Tibial nerve (tissue), 4 donors: ENCODE data around the gene SERPINB5. TPM values are rescaled to one million over a fixed set of nuclear protein-coding genes. Genes with fewer than 3 reads are reported as not detected.

ENCODE experiments used
- DNase-seq, 2 donors: peaks; one replicate each; pipeline ENCODE4 v3.0.0-alpha.2; 2019; ENCODE audit warnings: low spot score in 2 of 2
- H3K27ac ChIP-seq, 4 donors: fragments of 200-600 bp; sonication (generic) in 3 of 4; one replicate each; pipeline ENCODE4 v1.5.1; 2017 to 2019; ENCODE audit warnings: mild to moderate bottlenecking in 1 of 4
- H3K27me3 ChIP-seq, 2 donors: fragments of 200-600 bp; sonication (generic) in 1 of 2; one replicate each; pipeline versions ENCODE4 v1.5.1 to v1.6.0; 2017 to 2019
- H3K36me3 ChIP-seq, 3 donors: fragments of 200-600 bp; sonication (generic); one replicate each; pipeline ENCODE4 v1.5.1; 2018 to 2019
- H3K4me1 ChIP-seq, 4 donors: fragments of 200-600 bp; sonication (generic) in 3 of 4; one replicate each; pipeline ENCODE4 v1.5.1; 2017 to 2019
- H3K4me3 ChIP-seq, 4 donors: fragments of 200-600 bp; sonication (generic) in 3 of 4; one replicate each; pipeline ENCODE4 v1.5.1; 2017 to 2019; ENCODE audit warnings: mild to moderate bottlenecking in 1 of 4, moderate library complexity in 1 of 4
- H3K9me3 ChIP-seq, 4 donors: fragments of 200-600 bp; sonication (generic) in 3 of 4; one replicate each; pipeline ENCODE4 v1.5.1; 2017 to 2019
- CTCF ChIP-seq, 5 experiments: fragments of 200-600 bp in 3 of 5; fragments of 450-650 bp in 2 of 5; sonication (generic) in 3 of 5; IDR thresholded peaks; one replicate each; pipeline ENCODE4 v1.5.1; 2016 to 2019; ENCODE audit warnings: antibody characterized with exemption in 5 of 5, mild to moderate bottlenecking in 3 of 5, moderate library complexity in 2 of 5
- EP300 ChIP-seq, 2 donors: sonication (generic); formaldehyde crosslinking; IDR thresholded peaks; one replicate each; pipeline ENCODE4 v1.6.1; 2017; ENCODE audit warnings: antibody characterized with exemption in 2 of 2, mild to moderate bottlenecking in 1 of 2
- POLR2A ChIP-seq, 2 donors: fragments of 450-650 bp; IDR thresholded peaks; one replicate each; pipeline ENCODE4 v1.6.1; 2017; ENCODE audit warnings: antibody characterized with exemption in 2 of 2, mild to moderate bottlenecking in 2 of 2, moderate library complexity in 2 of 2
- WGBS, 2 donors: methylation state at CpG; one replicate each; pipeline ENCODE4 v1.1.5; 2018; 5-methylcytosine and 5-hydroxymethylcytosine counted together
- total RNA-seq, 4 donors: library from RNA; depleted of rRNA; stranded (reverse); fragments of >200 nt; gene quantifications; one replicate each; pipeline ENCODE4 v1.1.0, GENCODE V29; 2016

Gene SERPINB5
- total RNA-seq, 4 donors from 2014 or later: not detected

- H3K27me3 ChIP-seq: no peaks in the 10 kb centered on the region
- 87 to 95% methylated on average over 3 of the region's 3 CpGs for WGBS, 2 donors
- H3K9me3 ChIP-seq: no peaks in the 10 kb centered on the region
- TF ChIP-seq EP300 (IDR thresholded peaks at IDR 0.05): no peak
- no peak for TF ChIP-seq CTCF (IDR thresholded peaks at IDR 0.05)
- TF ChIP-seq POLR2A (IDR thresholded peaks at IDR 0.05): no peak
- peaks cover 0 to 6% (median 0%) of the 10 kb centered on the region in 4 donors for H3K4me1 ChIP-seq
- no peak for DNase-seq
- H3K27ac ChIP-seq: no peak overlapping the region
- no peaks in the 10 kb centered on the region for H3K36me3 ChIP-seq
- no peak overlapping the region for H3K4me3 ChIP-seq
Measured at GRCh38 chr18:63520053-63520685, 43.4 kb downstream of the SERPINB5 start.

- 72 to 76% methylated on average over 4 of the region's 4 CpGs for WGBS, 2 donors
Measured at GRCh38 chr18:63523660-63524059, 46.9 kb downstream of the SERPINB5 start.

GRCh38 chr18:63527251-63527650 lies 50.5 kb downstream of the SERPINB5 start:
- TF ChIP-seq EP300 (IDR thresholded peaks at IDR 0.05): no peak
- H3K4me1 ChIP-seq: peaks cover 0 to 7% (median 0%) of the 10 kb centered on the region in 4 donors
- no peak for DNase-seq
- H3K27ac ChIP-seq: no peak overlapping the region
- no peaks in the 10 kb centered on the region for H3K27me3 ChIP-seq
- no peaks in the 10 kb centered on the region for H3K36me3 ChIP-seq
- H3K9me3 ChIP-seq: no peaks in the 10 kb centered on the region
- no peak overlapping the region for H3K4me3 ChIP-seq

More at GRCh38 chr18:63523660-63524059, 46.9 kb downstream of the SERPINB5 start:
- peaks cover 0 to under 1% (median 0%) of the 10 kb centered on the region in 4 donors for H3K4me1 ChIP-seq
- H3K27ac ChIP-seq: no peak overlapping the region
- no peak for DNase-seq
- H3K9me3 ChIP-seq: no peaks in the 10 kb centered on the region
- H3K36me3 ChIP-seq: no peaks in the 10 kb centered on the region
- no peak for TF ChIP-seq POLR2A (IDR thresholded peaks at IDR 0.05)
- TF ChIP-seq EP300 (IDR thresholded peaks at IDR 0.05): no peak
- TF ChIP-seq CTCF (IDR thresholded peaks at IDR 0.05): no peak
- no peak overlapping the region for H3K4me3 ChIP-seq
- H3K27me3 ChIP-seq: no peaks in the 10 kb centered on the region

GRCh38 chr18:63528863-63529492 lies 52.2 kb downstream of the SERPINB5 start:
- TF ChIP-seq CTCF (IDR thresholded peaks at IDR 0.05): no peak
- TF ChIP-seq EP300 (IDR thresholded peaks at IDR 0.05): no peak
- no peak for TF ChIP-seq POLR2A (IDR thresholded peaks at IDR 0.05)
- H3K36me3 ChIP-seq: no peaks in the 10 kb centered on the region
- H3K9me3 ChIP-seq: no peaks in the 10 kb centered on the region
- DNase-seq: no peak
- no peak overlapping the region for H3K27ac ChIP-seq
- peaks cover 0 to 7% (median 0%) of the 10 kb centered on the region in 4 donors for H3K4me1 ChIP-seq
- H3K27me3 ChIP-seq: no peaks in the 10 kb centered on the region
- WGBS, 2 donors: 37 to 55% methylated on average over 5 of the region's 5 CpGs
- H3K4me3 ChIP-seq: no peak overlapping the region

- Histone ChIP-seq H3K4me1 (peaks cover 0 to 11% (median 0%) of the 10 kb centered on the region in 4 donors), H3K4me3 (no peak overlapping the region), H3K27me3 (no peaks in the 10 kb centered on the region), H3K27ac (no peak overlapping the region), H3K9me3 (no peaks in the 10 kb centered on the region), H3K36me3 (no peaks in the 10 kb centered on the region)
- no peak for TF ChIP-seq EP300 (IDR thresholded peaks at IDR 0.05)
- TF ChIP-seq POLR2A (IDR thresholded peaks at IDR 0.05): no peak
- TF ChIP-seq CTCF (IDR thresholded peaks at IDR 0.05): no peak
- DNase-seq: no peak
- WGBS, 2 donors: 96% methylated on average over 2 of the region's 2 CpGs
Measured at GRCh38 chr18:63532471-63532870, 55.7 kb downstream of the SERPINB5 start.
